CD4-positive, CD25-positive, alpha-beta regulatory T cell (primary cell): ENCODE results near the gene WFDC10A. TPM values are rescaled to one million over a fixed set of nuclear protein-coding genes. Genes with fewer than 3 reads are reported as not detected.
A peak's percentile ranks its signal among the peaks of the same experiment; 100 is the strongest.

Experiments
- ATAC-seq, 2 donors: fragments of 150-1000 bp; cut with Tn5 transposase; one replicate each; pipeline ENCODE4 v1.10.0; 2021; ENCODE audit warnings: low read depth in 2 of 2, moderate number of reproducible peaks in 2 of 2, moderate library complexity in 1 of 2
- DNase-seq, 3 donors: peaks; one replicate each; pipeline versions ENCODE4 v3.0.0 to v3.0.0-alpha.2; 2012 to 2022; ENCODE audit warnings: mixed read lengths in 1 of 3
- H3K27ac ChIP-seq: one replicate; pipeline ENCODE4 v1.7.0; 2013; ENCODE audit warnings: mild to moderate bottlenecking, low read length; ENCODE audit not compliant: insufficient read depth, poor library complexity, severe bottlenecking
- H3K27me3 ChIP-seq: one replicate; pipeline ENCODE4 v1.7.0; 2013; ENCODE audit warnings: low read length; ENCODE audit not compliant: control insufficient read depth, insufficient read depth
- H3K36me3 ChIP-seq: one replicate; pipeline ENCODE4 v1.7.0; 2013; ENCODE audit warnings: mild to moderate bottlenecking, low read length, moderate library complexity; ENCODE audit not compliant: control insufficient read depth, insufficient read depth
- H3K4me1 ChIP-seq: 2 replicates; pipeline ENCODE4 v1.7.0; 2013; ENCODE audit warnings: mild to moderate bottlenecking, low read length; ENCODE audit not compliant: insufficient read depth, control insufficient read depth, poor library complexity, severe bottlenecking
- H3K4me3 ChIP-seq: one replicate; pipeline ENCODE4 v1.7.0; 2013; ENCODE audit warnings: low read depth, mild to moderate bottlenecking, low read length, moderate library complexity
- H3K9me3 ChIP-seq, 2 experiments: 1 replicate in 1 of 2; 2 replicates in 1 of 2; pipeline ENCODE4 v1.7.0; 2013; ENCODE audit warnings: low read length in 2 of 2, mild to moderate bottlenecking in 1 of 2, moderate library complexity in 1 of 2; ENCODE audit not compliant: control insufficient read depth in 2 of 2
- H3K27ac Mint-ChIP-seq, 3 donors: one replicate each; pipeline ENCODE4 v1.8.0; 2020 to 2022; ENCODE audit warnings: mild to moderate bottlenecking in 3 of 3, mixed read lengths in 3 of 3, moderate library complexity in 2 of 3
- H3K27me3 Mint-ChIP-seq: one replicate; pipeline ENCODE4 v1.8.0; 2022; ENCODE audit warnings: mild to moderate bottlenecking, mixed read lengths
- H3K36me3 Mint-ChIP-seq: one replicate; pipeline ENCODE4 v1.8.0; 2020; ENCODE audit warnings: mixed read lengths
- H3K4me1 Mint-ChIP-seq, 4 donors: one replicate each; pipeline ENCODE4 v1.8.0; 2020 to 2022; ENCODE audit warnings: mixed read lengths in 4 of 4, mild to moderate bottlenecking in 1 of 4
- H3K4me3 Mint-ChIP-seq, 4 donors: one replicate each; pipeline ENCODE4 v1.8.0; 2020 to 2022; ENCODE audit warnings: mild to moderate bottlenecking in 4 of 4, mixed read lengths in 4 of 4, moderate library complexity in 3 of 4
- H3K9me3 Mint-ChIP-seq, 7 donors: one replicate each; pipeline ENCODE4 v1.8.0; 2020 to 2022; ENCODE audit warnings: mixed read lengths in 7 of 7, mild to moderate bottlenecking in 3 of 7, moderate library complexity in 2 of 7
- polyA plus RNA-seq, 4 donors: library from polyadenylated mRNA; unstranded; fragments of 300-500 nt; fragmentation: Illumina TruSeq; gene quantifications; one replicate each; pipeline ENCODE4 v1.2.3, GENCODE V29; 2021
- total RNA-seq: library from RNA; stranded (reverse); gene quantifications from one replicate; pipeline ENCODE4 v1.2.3, GENCODE V29; 2022

WFDC10A gene
- total and polyA plus RNA-seq, 5 donors from 2014 or later: not detected

DNA sequence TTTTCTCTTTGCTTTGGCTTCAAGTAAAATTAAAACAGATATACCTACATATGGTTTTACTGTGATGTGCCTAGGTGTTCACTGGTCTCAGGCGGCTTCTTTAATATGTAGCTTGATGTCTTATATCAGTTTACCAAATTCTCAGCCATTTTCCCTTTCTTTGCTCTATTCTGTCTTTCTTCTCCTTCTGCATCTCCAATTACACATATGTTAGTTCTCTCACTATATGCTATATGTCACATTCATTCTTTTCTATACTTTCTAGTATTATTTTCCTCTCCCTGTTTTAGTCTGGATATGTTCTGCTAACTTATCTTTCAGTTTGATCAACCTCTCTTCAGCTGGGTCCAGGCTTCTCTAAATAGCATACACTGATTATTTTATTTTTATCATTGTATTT lies 36.0 kb upstream of the WFDC10A start:
- H3K27me3 ChIP-seq: peaks cover 3% of the 10 kb centered on the region
- Mint-ChIP-seq H3K4me3 (no peak overlapping the region), H3K27me3 (peaks cover 31% of the 10 kb centered on the region), H3K27ac (no peak overlapping the region), H3K36me3 (no peaks in the 10 kb centered on the region), H3K4me1 (no peaks in the 10 kb centered on the region), H3K9me3 (peaks cover 0 to 2% (median 0%) of the 10 kb centered on the region in 7 donors)
- no peak overlapping the region for H3K4me3 ChIP-seq
- no peak overlapping the region for H3K27ac ChIP-seq
- H3K4me1 ChIP-seq: no peaks in the 10 kb centered on the region
- ATAC-seq: no peak
- no peaks in the 10 kb centered on the region for H3K36me3 ChIP-seq
- DNase-seq: no peak
- no peaks in the 10 kb centered on the region for H3K9me3 ChIP-seq

DNA sequence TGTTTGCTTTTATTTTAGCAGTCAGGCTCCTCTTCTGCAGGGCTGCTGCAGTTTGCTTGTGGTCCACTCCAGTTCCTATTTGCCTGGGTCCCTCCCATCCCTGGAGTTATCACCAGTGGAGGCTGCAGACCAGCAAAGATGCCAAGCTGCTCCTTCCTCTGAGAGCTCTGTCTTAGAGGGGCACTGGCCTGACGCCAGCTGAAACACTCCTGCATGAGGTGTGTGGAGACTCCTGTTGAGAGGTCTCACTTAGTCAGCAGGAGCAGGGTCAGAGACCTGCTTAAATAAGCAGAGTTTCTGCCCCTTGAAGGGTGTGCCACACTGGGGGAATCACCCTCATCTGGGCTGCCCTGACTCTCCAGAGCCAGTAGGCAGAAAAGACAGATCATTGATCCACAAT lies 34.3 kb upstream of the WFDC10A start:
- Histone ChIP-seq H3K27me3 (peaks cover 5% of the 10 kb centered on the region), H3K4me1 (no peaks in the 10 kb centered on the region), H3K4me3 (no peak overlapping the region), H3K36me3 (no peaks in the 10 kb centered on the region), H3K27ac (no peak overlapping the region), H3K9me3 (no peaks in the 10 kb centered on the region)
- no peak overlapping the region for H3K4me3 Mint-ChIP-seq
- ATAC-seq (no peak), DNase-seq (no peak)
- no peaks in the 10 kb centered on the region for H3K36me3 Mint-ChIP-seq
- peaks cover 0 to 2% (median 0%) of the 10 kb centered on the region in 7 donors for H3K9me3 Mint-ChIP-seq
- H3K27me3 Mint-ChIP-seq: peaks cover 26% of the 10 kb centered on the region
- H3K4me1 Mint-ChIP-seq: no peaks in the 10 kb centered on the region
- H3K27ac Mint-ChIP-seq: no peak overlapping the region

DNA sequence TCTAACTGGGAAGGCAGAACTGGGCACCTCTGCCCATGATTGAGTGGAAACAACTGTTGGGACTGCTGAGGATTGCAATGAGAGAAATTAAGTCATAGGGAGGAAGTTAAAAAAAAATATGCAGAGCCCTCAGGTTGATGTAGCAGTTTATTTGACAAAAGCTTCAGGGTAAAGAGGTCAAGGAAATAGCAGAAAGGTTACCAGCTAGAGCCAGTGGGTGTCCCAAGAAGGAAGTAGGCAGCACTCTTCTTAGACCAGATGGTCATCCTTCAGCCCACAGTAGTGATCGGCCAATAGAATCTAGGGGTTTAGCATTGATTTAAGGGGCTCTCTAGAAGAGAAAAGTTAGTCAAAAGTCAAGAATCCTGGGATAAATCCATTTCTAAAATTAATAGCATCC lies 21.7 kb upstream of the WFDC10A start:
- no peak overlapping the region for H3K4me3 ChIP-seq
- Mint-ChIP-seq H3K4me1 (peaks cover 0 to 3% (median 0%) of the 10 kb centered on the region in 4 donors), H3K4me3 (no peak overlapping the region), H3K27ac (no peak overlapping the region), H3K36me3 (peaks cover 8% of the 10 kb centered on the region), H3K27me3 (peaks cover 41% of the 10 kb centered on the region), H3K9me3 (peaks cover 0 to 26% (median 8%) of the 10 kb centered on the region in 7 donors)
- H3K4me1 ChIP-seq: no peaks in the 10 kb centered on the region
- H3K27me3 ChIP-seq: peaks cover 2% of the 10 kb centered on the region
- DNase-seq (no peak), ATAC-seq (no peak)
- no peaks in the 10 kb centered on the region for H3K36me3 ChIP-seq
- no peak overlapping the region for H3K27ac ChIP-seq
- peaks cover 0 to 12% of the 10 kb centered on the region in 2 experiments for H3K9me3 ChIP-seq

DNA sequence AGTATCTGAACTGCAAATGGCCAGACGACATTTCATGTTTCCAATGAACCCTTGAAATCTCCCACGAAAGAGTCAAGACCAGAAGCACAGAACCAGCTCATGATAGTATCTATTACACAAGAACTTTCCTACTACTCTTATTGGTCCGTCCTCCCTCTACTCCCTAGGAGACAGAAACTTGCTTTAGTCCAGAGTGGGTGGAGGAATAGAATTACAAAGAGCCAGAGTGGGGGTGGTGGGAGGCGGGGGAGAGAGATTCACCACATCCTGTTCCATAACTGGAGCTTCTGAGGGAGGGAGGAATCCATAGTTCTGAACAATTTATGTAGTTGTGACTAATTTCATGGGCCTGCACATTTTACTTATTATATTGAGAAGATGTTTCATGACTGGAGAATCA lies 18.5 kb upstream of the WFDC10A start:
- Histone ChIP-seq H3K36me3 (no peaks in the 10 kb centered on the region), H3K9me3 (peaks cover 0 to 7% of the 10 kb centered on the region in 2 experiments), H3K4me3 (no peak overlapping the region), H3K4me1 (no peaks in the 10 kb centered on the region), H3K27me3 (peaks cover 5% of the 10 kb centered on the region), H3K27ac (no peak overlapping the region)
- Mint-ChIP-seq H3K4me1 (peaks cover 0 to 3% (median 0%) of the 10 kb centered on the region in 4 donors), H3K36me3 (peaks cover 8% of the 10 kb centered on the region), H3K27ac (no peak overlapping the region), H3K9me3 (peaks cover 0 to 14% (median 8%) of the 10 kb centered on the region in 7 donors), H3K27me3 (peaks cover 26% of the 10 kb centered on the region), H3K4me3 (no peak overlapping the region)
- DNase-seq (peak in 1 of 3 donors; percentile 7), ATAC-seq (no peak)

DNA sequence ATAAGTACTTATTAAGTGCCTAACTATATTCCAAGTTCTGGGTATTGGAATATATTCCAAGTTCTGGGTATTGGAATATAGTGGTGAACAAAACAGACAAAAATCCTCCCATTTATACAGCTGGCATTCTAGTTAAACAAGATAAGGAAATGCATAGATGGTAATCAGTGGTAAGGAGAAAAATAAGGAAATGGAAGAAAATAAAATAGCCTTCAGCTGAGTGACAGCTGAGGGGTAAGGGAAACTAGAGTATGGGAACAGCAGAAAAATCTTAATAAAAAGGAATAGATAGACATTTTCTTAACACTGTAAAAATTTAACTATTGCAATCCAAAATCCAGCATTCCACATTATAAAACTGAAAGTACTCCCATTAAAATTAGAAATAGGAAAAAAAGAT lies 17.2 kb upstream of the WFDC10A start:
- Histone ChIP-seq H3K36me3 (no peaks in the 10 kb centered on the region), H3K9me3 (peaks cover 0 to 3% of the 10 kb centered on the region in 2 experiments), H3K4me1 (no peaks in the 10 kb centered on the region), H3K4me3 (no peak overlapping the region), H3K27ac (no peak overlapping the region), H3K27me3 (peaks cover 5% of the 10 kb centered on the region)
- peaks cover 0 to 9% (median 4%) of the 10 kb centered on the region in 7 donors for H3K9me3 Mint-ChIP-seq
- H3K4me1 Mint-ChIP-seq: peaks cover 0 to 3% (median 0%) of the 10 kb centered on the region in 4 donors
- peaks cover 16% of the 10 kb centered on the region for H3K27me3 Mint-ChIP-seq
- H3K4me3 Mint-ChIP-seq: no peak overlapping the region
- ATAC-seq (no peak), DNase-seq (no peak)
- H3K36me3 Mint-ChIP-seq: peaks cover 4% of the 10 kb centered on the region
- H3K27ac Mint-ChIP-seq: no peak overlapping the region

DNA sequence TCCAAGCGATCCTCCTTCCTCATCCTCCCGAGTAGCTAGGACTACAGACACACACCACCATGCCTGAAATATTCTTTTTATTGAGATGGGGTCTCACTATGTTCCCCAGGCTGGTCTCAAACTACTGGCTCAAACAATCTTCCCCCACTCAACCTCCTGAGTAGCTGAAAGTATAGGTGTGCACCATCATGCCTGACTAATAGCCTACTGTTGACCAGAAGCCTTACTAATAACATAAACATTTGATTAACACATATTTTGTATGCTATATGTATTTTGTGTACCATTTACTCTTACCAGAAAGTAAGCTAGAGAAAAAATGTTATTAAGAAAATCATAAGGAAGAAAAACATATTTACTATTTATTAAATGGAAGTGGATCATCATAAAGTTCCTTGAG lies 11.9 kb upstream of the WFDC10A start:
- no peaks in the 10 kb centered on the region for H3K36me3 ChIP-seq
- no peaks in the 10 kb centered on the region for H3K9me3 ChIP-seq
- H3K27ac ChIP-seq: no peak overlapping the region
- no peak for DNase-seq
- no peaks in the 10 kb centered on the region for H3K27me3 Mint-ChIP-seq
- H3K4me1 ChIP-seq: no peaks in the 10 kb centered on the region
- no peak overlapping the region for H3K4me3 Mint-ChIP-seq
- H3K4me3 ChIP-seq: no peak overlapping the region
- H3K36me3 Mint-ChIP-seq: no peaks in the 10 kb centered on the region
- ATAC-seq: no peak
- no peaks in the 10 kb centered on the region for H3K9me3 Mint-ChIP-seq
- H3K27me3 ChIP-seq: peaks cover 3% of the 10 kb centered on the region
- no peaks in the 10 kb centered on the region for H3K4me1 Mint-ChIP-seq
- H3K27ac Mint-ChIP-seq: no peak overlapping the region

DNA sequence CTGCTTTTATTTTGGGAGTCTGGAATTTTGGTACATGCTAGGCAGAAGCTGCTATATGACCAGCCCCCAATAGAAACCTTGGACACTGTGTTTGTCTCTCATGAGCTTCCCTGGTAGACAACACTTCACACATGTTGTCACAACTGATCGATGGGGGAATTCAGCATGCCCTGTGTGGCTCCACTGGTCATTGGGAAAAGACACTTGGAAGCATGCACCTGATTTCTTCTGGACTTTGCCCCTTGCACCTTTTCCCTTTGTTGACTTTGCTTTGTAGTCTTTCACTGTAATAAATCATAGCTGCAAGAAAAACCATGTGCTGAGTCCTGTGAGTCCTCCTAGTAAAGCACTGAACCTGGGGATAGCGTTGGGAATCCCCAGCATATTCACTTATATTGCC lies 7.9 kb upstream of the WFDC10A start:
- H3K36me3 ChIP-seq: no peaks in the 10 kb centered on the region
- no peak overlapping the region for H3K27ac Mint-ChIP-seq
- H3K9me3 ChIP-seq: no peaks in the 10 kb centered on the region
- H3K27me3 ChIP-seq: peaks cover 6% of the 10 kb centered on the region
- H3K4me3 Mint-ChIP-seq: no peak overlapping the region
- peaks cover 0 to 8% (median 2%) of the 10 kb centered on the region in 7 donors for H3K9me3 Mint-ChIP-seq
- peaks cover 9% of the 10 kb centered on the region for H3K27me3 Mint-ChIP-seq
- H3K27ac ChIP-seq: no peak overlapping the region
- no peaks in the 10 kb centered on the region for H3K36me3 Mint-ChIP-seq
- no peak for DNase-seq
- H3K4me3 ChIP-seq: no peak overlapping the region
- H3K4me1 Mint-ChIP-seq: no peaks in the 10 kb centered on the region
- no peak for ATAC-seq
- H3K4me1 ChIP-seq: no peaks in the 10 kb centered on the region

DNA sequence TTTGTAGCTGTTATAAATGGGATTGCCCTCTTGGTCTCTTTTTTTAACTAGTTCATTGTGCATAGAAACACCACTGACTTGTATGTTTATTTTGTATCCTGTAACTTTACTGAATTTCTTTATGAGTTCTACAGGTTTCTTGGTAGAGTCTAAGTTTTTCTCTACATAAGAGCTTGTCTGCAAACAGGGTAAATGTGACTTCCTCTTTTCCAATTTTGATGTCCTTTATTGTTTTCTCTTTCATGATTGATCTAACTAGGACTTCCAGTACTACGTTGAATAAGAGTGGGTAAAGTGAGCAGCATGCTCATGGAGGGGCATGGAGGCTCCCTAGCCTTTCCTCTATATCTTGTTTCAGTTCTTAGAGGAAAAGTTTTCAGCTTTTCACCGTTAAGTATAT lies 3.0 kb upstream of the WFDC10A start:
- Histone ChIP-seq H3K27ac (no peak overlapping the region), H3K4me1 (no peaks in the 10 kb centered on the region), H3K27me3 (peaks cover 15% of the 10 kb centered on the region), H3K36me3 (no peaks in the 10 kb centered on the region), H3K4me3 (no peak overlapping the region), H3K9me3 (no peaks in the 10 kb centered on the region)
- Mint-ChIP-seq H3K4me3 (no peak overlapping the region), H3K27me3 (peaks cover 21% of the 10 kb centered on the region), H3K36me3 (no peaks in the 10 kb centered on the region), H3K27ac (no peak overlapping the region), H3K4me1 (peaks cover 0 to 2% (median 0%) of the 10 kb centered on the region in 4 donors), H3K9me3 (peaks cover 0 to 8% (median 2%) of the 10 kb centered on the region in 7 donors)
- ATAC-seq (no peak), DNase-seq (no peak)
